Endothelial cell (in vitro differentiated cells): ENCODE data around the gene PTPA. TPM values are rescaled to one million over a fixed set of nuclear protein-coding genes. Genes with fewer than 3 reads are reported as not detected.

Experiments used
- DNase-seq: peaks from one replicate; pipeline ENCODE4 v3.0.0; 2021; ENCODE audit warnings: low spot score
- H3K27ac Mint-ChIP-seq: one replicate; pipeline ENCODE4 v1.8.0; 2021; ENCODE audit warnings: mixed read lengths, inconsistent platforms; ENCODE audit not compliant: unreplicated experiment
- H3K27me3 Mint-ChIP-seq: one replicate; pipeline ENCODE4 v1.8.0; 2021; ENCODE audit warnings: mild to moderate bottlenecking, moderate library complexity, mixed read lengths, inconsistent platforms; ENCODE audit not compliant: unreplicated experiment
- H3K36me3 Mint-ChIP-seq: one replicate; pipeline ENCODE4 v1.8.0; 2021; ENCODE audit warnings: mild to moderate bottlenecking, low read depth, mixed read lengths, inconsistent platforms; ENCODE audit not compliant: unreplicated experiment
- H3K4me1 Mint-ChIP-seq: one replicate; pipeline ENCODE4 v1.8.0; 2021; ENCODE audit warnings: mild to moderate bottlenecking, mixed read lengths, inconsistent platforms; ENCODE audit not compliant: unreplicated experiment
- H3K4me3 Mint-ChIP-seq: one replicate; pipeline ENCODE4 v1.8.0; 2021; ENCODE audit warnings: mild to moderate bottlenecking, mixed read lengths, inconsistent platforms; ENCODE audit not compliant: unreplicated experiment
- H3K9me3 Mint-ChIP-seq: one replicate; pipeline ENCODE4 v1.8.0; 2021; ENCODE audit warnings: mixed read lengths, inconsistent platforms; ENCODE audit not compliant: unreplicated experiment
- CTCF ChIP-seq: fragments of 200-600 bp; sonication (generic); IDR thresholded peaks from one replicate; pipeline ENCODE4 v1.5.0; 2021; ENCODE audit warnings: antibody characterized with exemption; ENCODE audit not compliant: unreplicated experiment
- total RNA-seq: library from RNA; stranded (reverse); fragmentation: NEBNext Ultra II Directional; extraction: Animal tissue kit (Norgen Biotek cat#: 25700); gene quantifications from one replicate; pipeline ENCODE4 v1.2.1, GENCODE V29; 2021; ENCODE audit not compliant: unreplicated experiment

The PTPA gene
- total RNA-seq, 1 donor from 2014 or later, result 120 TPM

GRCh38 chr9:129143031-129143927 lies 32.1 kb downstream of the PTPA start:
- peaks cover 51% of the 10 kb centered on the region for H3K4me1 Mint-ChIP-seq

GRCh38 chr9:129145316-129145715 lies 34.1 kb downstream of the PTPA start:
- TF ChIP-seq CTCF, result no peak
- peaks cover 37% of the 10 kb centered on the region for H3K4me1 Mint-ChIP-seq
- H3K27ac Mint-ChIP-seq, result peak overlapping the region; percentile 24
- no peak for DNase-seq
- H3K27me3 Mint-ChIP-seq, result peaks cover 9% of the 10 kb centered on the region
- H3K36me3 Mint-ChIP-seq, result peaks cover 15% of the 10 kb centered on the region
- no peaks in the 10 kb centered on the region for H3K9me3 Mint-ChIP-seq
- H3K4me3 Mint-ChIP-seq, result no peak overlapping the region

More at GRCh38 chr9:129143031-129143927, 32.1 kb downstream of the PTPA start:
- Mint-ChIP-seq H3K27ac (peak overlapping the region; percentile 98), H3K36me3 (peaks cover 9% of the 10 kb centered on the region), H3K4me3 (peak overlapping the region; percentile 73), H3K27me3 (peaks cover 11% of the 10 kb centered on the region), H3K9me3 (no peaks in the 10 kb centered on the region)
- peak; percentile 83 for TF ChIP-seq CTCF
- peak; percentile 89 for DNase-seq

- Mint-ChIP-seq H3K27me3 (peaks cover 9% of the 10 kb centered on the region), H3K4me3 (no peak overlapping the region), H3K27ac (peak overlapping the region; percentile 18), H3K9me3 (no peaks in the 10 kb centered on the region), H3K36me3 (peaks cover 15% of the 10 kb centered on the region), H3K4me1 (peaks cover 35% of the 10 kb centered on the region)
- no peak for TF ChIP-seq CTCF
- no peak for DNase-seq
These were observed 34.7 kb downstream of the PTPA start for GRCh38 chr9:129145841-129146292.

GRCh38 chr9:129146441-129146941 lies 35.3 kb downstream of the PTPA start:
- no peak overlapping the region for H3K4me3 Mint-ChIP-seq

More at GRCh38 chr9:129146441-129146941, 35.3 kb downstream of the PTPA start:
- TF ChIP-seq CTCF, result no peak
- Mint-ChIP-seq H3K9me3 (no peaks in the 10 kb centered on the region), H3K27ac (peak overlapping the region; percentile 18), H3K27me3 (peaks cover 9% of the 10 kb centered on the region), H3K36me3 (peaks cover 19% of the 10 kb centered on the region), H3K4me1 (peaks cover 29% of the 10 kb centered on the region)
- no peak for DNase-seq
